HG03442 (cell line): ENCODE measurements around the gene FAM168A.
A peak's percentile ranks its signal among the peaks of the same experiment; 100 is the strongest.

ENCODE experiments used
- ATAC-seq: cut with Tn5 transposase; IDR thresholded peaks from one replicate; pipeline ENCODE4 v1.9.1; 2021; ENCODE audit warnings: mild to moderate bottlenecking, moderate library complexity; ENCODE audit not compliant: unreplicated experiment

Gene FAM168A

DNA sequence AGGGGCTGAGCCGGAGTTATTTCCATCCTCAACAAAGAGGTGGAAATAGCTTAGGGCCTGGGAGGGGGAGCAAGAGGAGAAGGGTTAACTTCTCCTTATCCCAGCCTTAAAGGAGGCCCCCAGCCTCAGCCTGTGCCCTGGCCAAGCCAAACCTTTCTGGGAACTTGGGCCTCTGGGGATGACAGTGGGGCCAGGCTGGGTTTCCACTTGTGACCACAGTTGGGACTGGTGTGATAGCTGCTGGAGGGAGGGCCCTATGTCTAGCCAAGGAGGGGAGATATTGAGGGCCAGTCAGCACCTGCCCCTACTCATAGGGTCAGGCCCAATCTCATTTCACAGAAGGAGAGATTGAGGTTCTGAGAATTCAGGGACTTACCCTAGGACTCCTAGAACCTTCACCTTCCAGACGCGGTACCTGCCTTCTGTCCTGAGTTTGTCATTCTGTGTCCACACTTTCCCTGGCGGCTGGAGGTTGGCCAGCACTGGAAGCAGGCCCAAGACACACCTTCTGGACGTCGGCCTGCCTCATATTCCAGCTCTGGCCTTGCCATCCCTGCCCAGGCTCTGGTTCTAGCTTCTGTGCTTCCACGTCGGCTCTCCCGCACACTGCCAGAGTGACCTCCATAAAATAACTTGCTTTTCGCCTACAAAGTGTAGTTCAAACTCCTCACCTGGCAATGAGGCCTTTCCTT lies 218.6 kb downstream of the FAM168A start:
- no peak for ATAC-seq

DNA sequence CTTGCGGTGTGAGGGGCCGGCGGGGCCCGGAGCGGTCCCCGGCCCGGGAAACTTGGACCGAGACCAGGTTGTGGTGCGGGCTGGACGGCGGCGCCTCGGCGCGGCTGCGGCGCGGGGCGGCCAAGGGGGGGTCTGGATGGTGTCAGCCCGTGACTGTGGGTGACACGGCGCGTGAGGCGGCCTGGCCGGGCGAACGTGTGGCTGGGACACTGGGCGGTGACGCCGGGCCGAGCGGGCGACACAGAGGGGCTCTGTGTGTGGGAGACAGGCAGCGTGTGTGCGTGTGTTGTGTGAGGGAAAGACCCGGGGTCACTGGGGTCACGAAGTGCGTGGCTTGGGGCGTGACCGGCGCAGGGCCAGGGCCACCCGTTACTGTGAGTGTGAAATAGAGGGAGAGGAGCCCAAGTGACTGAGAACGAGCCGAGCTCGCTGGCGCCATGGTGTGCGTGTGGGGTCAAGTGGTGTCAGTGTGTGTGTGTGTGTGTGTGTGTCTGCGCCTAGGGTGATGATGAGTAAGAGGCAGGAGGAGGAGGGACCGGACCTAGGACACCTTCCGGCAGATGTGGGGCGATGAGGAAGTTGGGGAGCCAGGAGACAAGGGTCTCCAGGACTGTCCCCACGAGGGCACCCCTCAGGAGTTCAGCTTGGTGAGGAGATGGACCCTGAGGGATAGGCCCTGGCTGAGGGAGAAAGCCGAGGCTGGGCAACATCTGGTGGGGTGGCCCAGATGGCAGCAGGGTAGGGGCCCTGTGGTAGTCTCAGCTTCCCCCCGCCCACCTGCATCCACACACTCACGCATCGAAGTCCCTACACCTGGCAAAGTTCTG lies 220.9 kb downstream of the FAM168A start:
- peak; percentile 17 for ATAC-seq

DNA sequence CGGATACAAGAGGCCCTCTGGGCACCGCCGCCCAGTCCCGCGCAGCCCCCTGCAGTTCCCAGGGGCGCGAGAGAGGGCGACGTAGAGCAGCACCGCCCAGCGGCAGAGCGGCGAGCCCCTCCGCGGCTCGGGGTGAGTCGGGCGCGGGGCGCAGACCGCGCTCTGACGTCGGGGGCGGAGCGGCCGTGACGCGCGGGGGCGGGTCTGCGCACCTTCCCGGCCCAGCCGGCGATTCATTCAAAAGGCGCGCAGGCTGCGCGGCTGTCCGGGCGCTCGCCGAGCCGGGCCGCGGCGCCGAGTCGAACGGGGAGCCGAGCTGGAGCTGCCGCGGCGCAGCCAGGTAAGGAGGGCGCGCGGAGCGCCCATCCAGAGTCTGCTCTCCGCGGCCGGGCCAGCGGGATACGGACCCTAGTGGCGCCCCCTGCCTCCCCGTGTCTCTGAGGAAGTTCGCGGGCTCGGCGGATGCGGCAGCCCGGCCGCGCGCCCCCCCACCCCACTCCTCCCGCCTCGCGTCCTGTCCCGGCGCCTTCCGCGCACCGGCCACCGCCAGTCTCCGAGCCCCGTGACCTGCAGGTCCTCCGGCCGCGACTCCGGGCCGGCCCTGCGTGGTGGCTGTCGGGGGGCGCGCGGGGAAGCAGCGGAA lies 221.6 kb downstream of the FAM168A start, which contains the start of gene RELT:
RELT (plus strand) TSS at position 240 of the 643 bp plus-strand sequence. CDS start 12,738 bp downstream, outside the sequence.
- ATAC-seq, result peak; percentile 69

- no peak for ATAC-seq
These were observed 222.1 kb downstream of the FAM168A start for GRCh38 chr11:73375830-73376159.

DNA sequence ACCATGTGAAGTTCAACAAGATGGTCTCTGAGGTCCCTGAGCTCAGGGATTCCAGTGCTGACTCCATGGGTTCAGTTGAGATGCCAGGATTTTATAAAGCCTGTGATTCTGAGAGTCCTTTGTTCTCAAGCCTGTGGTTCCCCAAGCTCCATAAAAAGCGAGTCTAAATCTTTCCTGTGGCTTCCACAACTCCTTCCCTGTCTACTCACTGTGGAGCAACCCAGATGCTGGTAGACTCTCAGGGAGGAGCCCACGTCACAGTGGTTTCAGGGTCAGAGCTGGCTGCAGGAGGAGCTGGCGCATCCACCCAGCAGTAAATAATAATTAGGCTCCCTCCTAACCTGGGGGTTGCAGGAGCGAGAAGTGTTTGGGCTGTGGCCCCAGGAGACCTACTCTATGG lies 223.8 kb downstream of the FAM168A start:
- ATAC-seq, result no peak

DNA sequence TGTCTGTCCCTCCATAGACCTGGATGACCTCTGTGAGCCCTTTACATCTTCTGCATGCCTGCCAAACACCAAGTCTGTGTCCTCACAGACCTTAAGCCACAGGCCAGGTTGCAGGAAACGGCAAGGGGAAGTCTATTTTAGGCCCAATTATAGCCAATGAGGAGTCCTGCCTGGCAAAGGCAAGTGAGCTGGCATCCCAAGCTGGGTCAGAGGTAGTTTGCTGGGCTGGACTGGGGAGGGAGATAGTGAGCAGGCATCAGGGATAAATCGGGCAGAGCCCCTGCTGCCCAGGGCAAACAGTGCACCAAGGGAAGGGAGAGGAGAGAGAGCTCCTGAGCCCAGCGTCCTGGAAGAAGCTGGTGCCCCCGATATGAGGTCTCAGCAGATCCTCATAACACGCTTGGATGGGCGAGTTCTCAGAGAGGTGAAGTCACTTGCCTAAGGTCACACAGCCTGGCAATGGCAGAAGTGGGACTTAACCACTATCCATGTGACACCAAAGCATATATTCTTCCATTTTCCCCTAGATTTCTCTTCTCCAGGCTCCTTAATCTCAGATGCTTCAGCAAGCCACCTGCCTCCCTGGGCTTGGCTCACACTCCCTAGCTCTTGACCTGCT lies 225.4 kb downstream of the FAM168A start:
- ATAC-seq, result no peak

DNA sequence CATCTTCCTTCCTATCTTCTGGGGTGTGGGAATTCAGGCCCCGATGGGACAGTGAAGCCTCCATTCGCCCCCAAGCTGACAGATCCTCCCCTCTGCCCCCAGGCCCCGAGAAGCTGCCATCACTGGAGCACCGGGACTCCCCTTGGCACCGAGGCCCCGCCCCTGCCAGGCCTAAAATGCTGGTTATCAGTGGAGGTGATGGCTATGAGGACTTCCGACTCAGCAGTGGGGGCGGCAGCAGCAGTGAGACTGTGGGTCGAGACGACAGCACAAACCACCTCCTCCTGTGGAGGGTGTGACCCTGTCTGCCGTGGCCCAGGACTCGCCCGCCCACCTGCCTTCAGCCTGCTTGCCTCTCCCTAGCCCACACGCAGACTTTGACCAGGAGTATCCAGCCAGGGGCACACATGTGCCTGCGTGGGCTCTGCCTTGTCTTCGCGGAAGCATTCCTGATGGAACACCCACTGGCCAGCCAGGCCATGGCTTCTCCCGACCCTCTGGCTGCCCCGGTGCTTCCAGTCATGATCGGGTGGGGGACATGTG lies 230.4 kb downstream of the FAM168A start:
- ATAC-seq, result no peak

GRCh38 chr11:73366953-73367352 lies 231.0 kb downstream of the FAM168A start:
- ATAC-seq, result no peak

DNA sequence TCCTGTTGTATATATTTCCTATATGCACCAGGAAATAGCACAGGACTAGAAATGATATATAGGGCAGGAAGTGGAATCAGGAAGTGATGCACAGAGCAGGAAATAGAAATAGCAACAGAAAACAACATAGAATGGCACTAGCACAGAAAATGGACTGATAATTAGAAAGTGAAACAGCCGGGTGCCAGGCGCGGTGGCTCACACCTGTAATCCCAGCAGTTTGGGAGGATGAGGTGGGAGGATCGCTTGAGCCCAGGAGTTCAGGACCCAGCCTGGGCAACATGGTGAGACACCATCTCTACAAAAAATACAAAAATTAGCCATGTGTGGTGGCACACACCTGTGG lies 231.7 kb downstream of the FAM168A start:
- ATAC-seq, result no peak

GRCh38 chr11:73365352-73366264 lies 232.3 kb downstream of the FAM168A start:
- no peak for ATAC-seq

GRCh38 chr11:73363147-73363546 lies 234.8 kb downstream of the FAM168A start:
- no peak for ATAC-seq

GRCh38 chr11:73361953-73362776 lies 235.7 kb downstream of the FAM168A start:
- ATAC-seq, result no peak

GRCh38 chr11:73360743-73361369 lies 237.1 kb downstream of the FAM168A start:
- no peak for ATAC-seq

- no peak for ATAC-seq
These were observed 237.8 kb downstream of the FAM168A start for GRCh38 chr11:73359930-73360742.

DNA sequence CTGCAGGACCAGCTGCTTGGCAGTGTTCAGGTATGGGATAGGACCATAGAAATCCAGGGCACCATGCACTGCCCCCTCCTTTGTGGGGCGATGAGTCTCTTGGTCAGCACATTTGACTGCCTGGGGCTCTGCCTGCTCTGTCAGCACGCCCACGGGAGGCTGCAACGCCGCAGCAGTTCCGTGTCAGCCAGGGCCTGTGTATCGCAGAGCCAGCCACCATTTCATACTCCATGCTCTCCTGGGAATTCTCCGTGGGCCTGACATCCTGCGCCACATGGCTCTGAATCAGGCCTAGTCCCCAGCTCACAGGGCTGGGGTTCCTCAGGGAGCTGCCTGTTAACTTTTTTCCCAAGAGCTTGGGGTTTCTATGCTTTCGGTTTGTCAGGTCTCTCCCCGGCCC lies 238.6 kb downstream of the FAM168A start:
- no peak for ATAC-seq

GRCh38 chr11:73358071-73358470 lies 239.8 kb downstream of the FAM168A start:
- ATAC-seq, result no peak

DNA sequence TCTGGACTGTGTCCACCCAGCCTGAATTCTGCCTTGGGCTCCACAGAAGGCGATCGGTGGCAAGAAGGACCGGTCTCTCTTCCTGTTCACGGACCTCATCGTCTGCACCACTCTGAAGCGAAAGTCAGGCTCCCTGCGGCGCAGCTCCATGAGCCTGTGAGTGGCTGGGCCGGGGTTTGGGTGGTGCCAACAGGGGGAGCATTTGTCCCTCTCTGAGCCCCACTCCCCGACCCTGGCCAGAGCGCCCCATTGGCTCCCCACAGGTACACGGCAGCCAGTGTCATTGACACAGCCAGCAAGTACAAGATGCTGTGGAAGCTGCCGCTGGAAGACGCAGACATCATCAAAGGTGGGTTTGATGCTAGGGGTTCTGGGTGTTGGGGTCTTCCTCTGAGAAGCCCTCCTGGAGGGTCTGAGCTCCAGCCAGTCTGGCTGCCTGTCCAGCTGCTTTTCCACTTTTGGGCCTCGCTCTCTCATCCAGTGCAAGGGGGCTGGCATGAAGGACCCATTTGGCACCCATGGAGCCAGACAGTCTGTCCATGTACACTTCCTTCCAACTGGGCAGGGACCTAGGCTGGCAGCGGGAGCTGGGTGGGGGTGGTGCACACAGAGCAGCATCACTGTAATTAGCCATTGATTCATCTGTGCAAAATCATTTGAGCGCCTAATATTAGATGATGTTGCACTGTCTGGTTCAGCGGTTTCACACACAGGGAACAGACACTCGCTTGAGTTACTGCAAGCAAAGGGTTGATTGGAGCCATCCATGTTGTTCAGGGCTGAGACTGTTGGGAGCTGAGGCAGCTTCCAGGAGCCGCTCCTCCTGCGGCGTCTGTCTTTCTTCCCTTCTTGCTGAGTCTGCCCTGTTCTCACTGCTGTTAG lies 240.7 kb downstream of the FAM168A start:
- ATAC-seq, result no peak
